GM12865 (cell line): ENCODE data around the gene SRPK2.
A peak's percentile ranks its signal among the peaks of the same experiment; 100 is the strongest.

Experiments
- DNase-seq: peaks from one replicate; pipeline ENCODE4 v3.0.0; 2010; ENCODE audit warnings: low read depth
- H3K4me3 ChIP-seq: 2 replicates; pipeline ENCODE4 v1.5.1; 2011; ENCODE audit warnings: mild to moderate bottlenecking, low read depth, low read length, control low read depth
- CTCF ChIP-seq: IDR thresholded peaks from 2 replicates; pipeline ENCODE4 v1.5.1; 2011; ENCODE audit warnings: low read length, control low read depth, low read depth, inconsistent platforms; ENCODE audit not compliant: insufficient read depth; ENCODE audit errors: missing control alignments

The SRPK2 gene

GRCh38 chr7:105289704-105290103, 99.0 kb downstream of the SRPK2 start:
- H3K4me3 ChIP-seq: no peak overlapping the region
- TF ChIP-seq CTCF: no peak
- peak; percentile 25 for DNase-seq

GRCh38 chr7:105286441-105286840, 102.3 kb downstream of the SRPK2 start:
- no peak for TF ChIP-seq CTCF

GRCh38 chr7:105285118-105285874, 103.4 kb downstream of the SRPK2 start:
- DNase-seq: no peak
- no peak overlapping the region for H3K4me3 ChIP-seq
- no peak for TF ChIP-seq CTCF

More at GRCh38 chr7:105286441-105286840, 102.3 kb downstream of the SRPK2 start:
- no peak for DNase-seq
- no peak overlapping the region for H3K4me3 ChIP-seq

- DNase-seq: no peak
- no peak overlapping the region for H3K4me3 ChIP-seq
- no peak for TF ChIP-seq CTCF
Measured at GRCh38 chr7:105284014-105284413, 104.7 kb downstream of the SRPK2 start.

- no peak overlapping the region for H3K4me3 ChIP-seq
- no peak for DNase-seq
- TF ChIP-seq CTCF: no peak
Measured at GRCh38 chr7:105281966-105282365, 106.8 kb downstream of the SRPK2 start.

- no peak overlapping the region for H3K4me3 ChIP-seq
- no peak for TF ChIP-seq CTCF
- no peak for DNase-seq
Measured at GRCh38 chr7:105279688-105280007, 109.1 kb downstream of the SRPK2 start.
